ENCODE results near the gene HOXD10. TPM values are rescaled to one million over a fixed set of nuclear protein-coding genes. Genes with fewer than 3 reads are reported as not detected.

Gene HOXD10
- total RNA-seq, 1 donor from 2014 or later = not detected

- TF ChIP-seq, protein P1, sequence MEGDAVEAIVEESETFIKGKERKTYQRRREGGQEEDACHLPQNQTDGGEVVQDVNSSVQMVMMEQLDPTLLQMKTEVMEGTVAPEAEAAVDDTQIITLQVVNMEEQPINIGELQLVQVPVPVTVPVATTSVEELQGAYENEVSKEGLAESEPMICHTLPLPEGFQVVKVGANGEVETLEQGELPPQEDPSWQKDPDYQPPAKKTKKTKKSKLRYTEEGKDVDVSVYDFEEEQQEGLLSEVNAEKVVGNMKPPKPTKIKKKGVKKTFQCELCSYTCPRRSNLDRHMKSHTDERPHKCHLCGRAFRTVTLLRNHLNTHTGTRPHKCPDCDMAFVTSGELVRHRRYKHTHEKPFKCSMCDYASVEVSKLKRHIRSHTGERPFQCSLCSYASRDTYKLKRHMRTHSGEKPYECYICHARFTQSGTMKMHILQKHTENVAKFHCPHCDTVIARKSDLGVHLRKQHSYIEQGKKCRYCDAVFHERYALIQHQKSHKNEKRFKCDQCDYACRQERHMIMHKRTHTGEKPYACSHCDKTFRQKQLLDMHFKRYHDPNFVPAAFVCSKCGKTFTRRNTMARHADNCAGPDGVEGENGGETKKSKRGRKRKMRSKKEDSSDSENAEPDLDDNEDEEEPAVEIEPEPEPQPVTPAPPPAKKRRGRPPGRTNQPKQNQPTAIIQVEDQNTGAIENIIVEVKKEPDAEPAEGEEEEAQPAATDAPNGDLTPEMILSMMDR (IDR thresholded peaks at IDR 0.05; ENCODE audit: unreplicated experiment) = no peak
- H3K36me3 Mint-ChIP-seq (ENCODE audit: low read depth, unreplicated experiment) = no peaks in the 10 kb centered on the region
- DNase-seq (ENCODE audit: low spot score) = no peak
- no peak overlapping the region for H3K27ac Mint-ChIP-seq (ENCODE audit: unreplicated experiment)
- H3K4me3 Mint-ChIP-seq (ENCODE audit: unreplicated experiment) = no peak overlapping the region
- peaks cover 22% of the 10 kb centered on the region for H3K4me1 Mint-ChIP-seq (ENCODE audit: unreplicated experiment)
- H3K27me3 Mint-ChIP-seq (ENCODE audit: unreplicated experiment) = peaks cover 41% of the 10 kb centered on the region
- H3K9me3 Mint-ChIP-seq (ENCODE audit: unreplicated experiment) = no peaks in the 10 kb centered on the region
Measured at GRCh38 chr2:176163672-176164056, 47.1 kb downstream of the HOXD10 start.

GRCh38 chr2:176164201-176164600, 47.6 kb downstream of the HOXD10 start:
- Mint-ChIP-seq H3K9me3 (ENCODE audit: unreplicated experiment) (no peaks in the 10 kb centered on the region), H3K36me3 (ENCODE audit: low read depth, unreplicated experiment) (no peaks in the 10 kb centered on the region), H3K27me3 (ENCODE audit: unreplicated experiment) (peaks cover 41% of the 10 kb centered on the region), H3K27ac (ENCODE audit: unreplicated experiment) (no peak overlapping the region), H3K4me1 (ENCODE audit: unreplicated experiment) (peaks cover 22% of the 10 kb centered on the region), H3K4me3 (ENCODE audit: unreplicated experiment) (no peak overlapping the region)
- no peak for DNase-seq (ENCODE audit: low spot score)
- TF ChIP-seq, protein P1 (IDR thresholded peaks at IDR 0.05; ENCODE audit: unreplicated experiment) = no peak

- H3K9me3 Mint-ChIP-seq (ENCODE audit: unreplicated experiment) = no peaks in the 10 kb centered on the region
- no peaks in the 10 kb centered on the region for H3K36me3 Mint-ChIP-seq (ENCODE audit: low read depth, unreplicated experiment)
- H3K4me3 Mint-ChIP-seq (ENCODE audit: unreplicated experiment) = no peak overlapping the region
- H3K4me1 Mint-ChIP-seq (ENCODE audit: unreplicated experiment) = peaks cover 17% of the 10 kb centered on the region
- no peak overlapping the region for H3K27ac Mint-ChIP-seq (ENCODE audit: unreplicated experiment)
- DNase-seq (ENCODE audit: low spot score) = no peak
- H3K27me3 Mint-ChIP-seq (ENCODE audit: unreplicated experiment) = peaks cover 42% of the 10 kb centered on the region
- TF ChIP-seq, protein P1 (IDR thresholded peaks at IDR 0.05; ENCODE audit: unreplicated experiment) = no peak
Measured at GRCh38 chr2:176164611-176165369, 48.2 kb downstream of the HOXD10 start.

DNA sequence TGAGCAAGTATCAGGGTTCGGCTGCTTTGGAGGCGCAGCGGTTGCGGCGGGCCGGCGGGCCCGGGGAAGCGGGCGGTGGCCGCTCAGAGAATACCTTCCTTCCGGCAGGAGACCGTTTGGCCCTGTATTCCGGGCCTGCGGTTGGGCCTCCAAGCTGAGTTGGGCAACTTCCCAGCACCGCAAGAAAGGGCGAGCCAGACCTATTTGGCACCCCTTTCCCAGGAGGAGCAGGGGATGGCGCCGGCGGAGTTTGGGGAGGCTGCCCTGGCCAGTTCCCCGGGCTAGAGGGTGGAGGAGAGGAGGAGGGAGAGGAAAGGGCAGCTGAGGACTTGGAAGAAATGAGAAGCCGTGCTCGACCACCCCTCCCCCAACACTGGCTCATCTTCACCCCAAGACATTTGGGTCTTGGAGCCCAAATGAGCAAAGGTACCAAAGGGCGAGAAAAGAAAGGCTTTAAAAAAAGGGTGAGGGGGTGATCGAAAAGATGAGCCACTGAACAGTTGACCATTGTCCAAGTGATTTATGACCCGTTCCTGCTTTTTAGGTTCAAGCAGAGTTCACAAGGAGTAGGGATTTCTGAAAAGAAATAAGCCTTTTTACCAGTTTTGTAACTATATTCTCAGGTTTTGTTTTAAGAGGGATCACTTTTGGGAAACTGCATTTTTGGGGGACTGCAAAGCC, 48.9 kb downstream of the HOXD10 start:
- Mint-ChIP-seq H3K9me3 (ENCODE audit: unreplicated experiment) (no peaks in the 10 kb centered on the region), H3K27ac (ENCODE audit: unreplicated experiment) (no peak overlapping the region), H3K4me3 (ENCODE audit: unreplicated experiment) (no peak overlapping the region), H3K4me1 (ENCODE audit: unreplicated experiment) (peaks cover 19% of the 10 kb centered on the region), H3K27me3 (ENCODE audit: unreplicated experiment) (peaks cover 42% of the 10 kb centered on the region), H3K36me3 (ENCODE audit: low read depth, unreplicated experiment) (no peaks in the 10 kb centered on the region)
- no peak for DNase-seq (ENCODE audit: low spot score)
- TF ChIP-seq, protein P1 (IDR thresholded peaks at IDR 0.05; ENCODE audit: unreplicated experiment) = no peak

GRCh38 chr2:176166272-176166671, 49.7 kb downstream of the HOXD10 start:
- Mint-ChIP-seq H3K9me3 (ENCODE audit: unreplicated experiment) (no peaks in the 10 kb centered on the region), H3K27ac (ENCODE audit: unreplicated experiment) (no peak overlapping the region), H3K27me3 (ENCODE audit: unreplicated experiment) (peaks cover 38% of the 10 kb centered on the region), H3K4me1 (ENCODE audit: unreplicated experiment) (peaks cover 19% of the 10 kb centered on the region), H3K36me3 (ENCODE audit: low read depth, unreplicated experiment) (no peaks in the 10 kb centered on the region), H3K4me3 (ENCODE audit: unreplicated experiment) (no peak overlapping the region)
- TF ChIP-seq, protein P1 (IDR thresholded peaks at IDR 0.05; ENCODE audit: unreplicated experiment) = no peak
- no peak for DNase-seq (ENCODE audit: low spot score)
